ENCODE results near the gene ABHD3. TPM values are rescaled to one million over a fixed set of nuclear protein-coding genes. Genes with fewer than 3 reads are reported as not detected.

Gene ABHD3
- total and polyA plus RNA-seq, 2 of the 8 experiments (the other 6 are each of a cell fraction or from before 2014, with no cell fraction given), result 8.4 to 12.1 TPM

GRCh38 chr18:21638822-21639221 lies 65.8 kb downstream of the ABHD3 start:
- no peaks in the 10 kb centered on the region for H4K20me1 ChIP-seq (replicated peaks in 1 of 2; ENCODE audit: control insufficient read depth in 1 of 2, insufficient read depth in 2 of 2, low read length in 2 of 2)
- H4K5ac ChIP-seq (ENCODE audit: insufficient read length, low read depth, low read length), result no peak overlapping the region
- no peak overlapping the region for H4K91ac ChIP-seq (replicated peaks; ENCODE audit: insufficient read length, low read length)
- no peak overlapping the region for H2AK5ac ChIP-seq (ENCODE audit: low read depth, low read length)
- H3K27me3 ChIP-seq (replicated peaks in 1 of 4; ENCODE audit: control insufficient read depth in 3 of 4, extremely low read depth in 1 of 4, insufficient read depth in 3 of 4, low read length in 3 of 4), result no peaks in the 10 kb centered on the region
- H3K36me3 ChIP-seq (ENCODE audit: control insufficient read depth in 2 of 4, insufficient read depth in 4 of 4, low read length in 3 of 4), result no peaks in the 10 kb centered on the region; a peak in 2 of 8 replicates
- H3K9me3 ChIP-seq (ENCODE audit: insufficient read depth in 2 of 2, low read depth in 1 of 2, low read length in 1 of 2), result no peaks in the 10 kb centered on the region
- WGBS, 2 experiments (ENCODE audit: extremely low coverage in 1 of 2, insufficient coverage in 1 of 2, insufficient read length in 1 of 2, insufficient replicate concordance in 2 of 2, low coverage in 1 of 2, low lambda C conversion rate in 2 of 2, missing lambda C conversion rate in 1 of 2), result 93% methylated on average over 3 of the region's 3 CpGs; no CpG with 5 or more reads in 1 of the 2 experiments
- H3K9ac ChIP-seq (replicated peaks in 1 of 4; ENCODE audit: extremely low read depth in 1 of 4, low read depth in 3 of 4, low read length in 3 of 4), result no peak overlapping the region
- no peak overlapping the region for H4K8ac ChIP-seq (ENCODE audit: extremely low read depth, insufficient read depth, low read length)
- H3K4ac ChIP-seq (replicated peaks; ENCODE audit: insufficient read length, low read depth, low read length), result no peak overlapping the region
- no peak overlapping the region for H2BK20ac ChIP-seq (ENCODE audit: low read length)
- no peak for FAIRE-seq
- no peak overlapping the region for H3K4me3 ChIP-seq (ENCODE audit: extremely low read depth in 1 of 4, insufficient read depth in 2 of 4, low read depth in 3 of 4, low read length in 4 of 4)
- no peak overlapping the region for H3K56ac ChIP-seq (replicated peaks; ENCODE audit: insufficient read length, low read depth, low read length)
- H3K23ac ChIP-seq (ENCODE audit: insufficient read length), result no peak overlapping the region
- POLR2A ChIA-PET (ENCODE audit: partially characterized antibody), result no interaction called here
- no peaks in the 10 kb centered on the region for H3K4me1 ChIP-seq (replicated peaks in 1 of 4; ENCODE audit: control insufficient read depth in 3 of 4, insufficient read depth in 4 of 4, low read length in 3 of 4)
- no peak overlapping the region for H2BK120ac ChIP-seq (replicated peaks; ENCODE audit: low read depth, low read length)
- no peak overlapping the region for H2BK12ac ChIP-seq (ENCODE audit: low read depth, low read length)
- H3K18ac ChIP-seq (ENCODE audit: extremely low read depth, low read length), result no peak overlapping the region
- H2BK5ac ChIP-seq (ENCODE audit: low read depth, low read length), result no peak overlapping the region
- no peak overlapping the region for H3K27ac ChIP-seq (ENCODE audit: low read depth, low read length)
- no peak overlapping the region for H3K4me2 ChIP-seq (ENCODE audit: insufficient read depth in 1 of 2, low read depth in 2 of 2, low read length in 2 of 2)
- no peak overlapping the region for H3K14ac ChIP-seq (ENCODE audit: insufficient read length)
- H2BK15ac ChIP-seq (ENCODE audit: low read length), result no peak overlapping the region
- no peaks in the 10 kb centered on the region for H3K79me2 ChIP-seq (ENCODE audit: control insufficient read depth in 1 of 2, insufficient read depth in 2 of 2, low read length in 2 of 2)
- no peaks in the 10 kb centered on the region for H3K79me1 ChIP-seq (ENCODE audit: low read depth, low read length)
- no peak overlapping the region for H2AFZ ChIP-seq (ENCODE audit: low read length)
- CTCF ChIA-PET (ENCODE audit: partially characterized antibody), result no interaction called here
- no peaks in the 10 kb centered on the region; the same call in 1 of the 2 replicates for H3K23me2 ChIP-seq (ENCODE audit: low read depth, low read length)
- no peak for DNase-seq (ENCODE audit: low read depth in 1 of 2, low spot score in 2 of 2)
- no peak for TF ChIP-seq TBP (IDR thresholded peaks at IDR 0.05; ENCODE audit: low read depth, low read length)
- TF ChIP-seq USF2 (IDR thresholded peaks at IDR 0.05; ENCODE audit: low read length), result no peak
- TF ChIP-seq NANOG (IDR thresholded peaks at IDR 0.05; ENCODE audit: insufficient read depth, low read depth, low read length, poor library complexity, severe bottlenecking), result no peak
- no peak for TF ChIP-seq SIX5 (IDR thresholded peaks at IDR 0.05; ENCODE audit: low read depth, low read length)
- no peak for TF ChIP-seq SP1 (IDR thresholded peaks at IDR 0.05; ENCODE audit: low read depth, low read length)
- no peak for TF ChIP-seq TCF12 (IDR thresholded peaks at IDR 0.05; ENCODE audit: low read depth, low read length)
- no peak for TF ChIP-seq FOSL1 (IDR thresholded peaks at IDR 0.05; ENCODE audit: insufficient read depth, low read depth, low read length)
- TF ChIP-seq BRCA1 (IDR thresholded peaks at IDR 0.05; ENCODE audit: low read depth, low read length), result no peak
- no peak for TF ChIP-seq SP2 (IDR thresholded peaks at IDR 0.05; ENCODE audit: low read length)
- TF ChIP-seq BCL11A (IDR thresholded peaks at IDR 0.05; ENCODE audit: low read depth in 2 of 2, low read length in 2 of 2), result no peak
- no peak for TF ChIP-seq RBBP5 (IDR thresholded peaks at IDR 0.05; ENCODE audit: borderline replicate concordance, low read depth, low read length)
- no peak for TF ChIP-seq SIN3A (conservative IDR thresholded peaks at IDR 0.05 in 1 of 2, IDR thresholded peaks at IDR 0.05 in 1 of 2; ENCODE audit: low read depth in 1 of 2, low read length in 2 of 2)
- no peak for TF ChIP-seq RFX5 (IDR thresholded peaks at IDR 0.05; ENCODE audit: borderline replicate concordance, low read depth, low read length)

Data from H1 (cell line).